HCT116 (cell line): Measurements from ENCODE around the gene LHX5. TPM values are rescaled to one million over a fixed set of nuclear protein-coding genes. Genes with fewer than 3 reads are reported as not detected.

ENCODE experiments used
- ATAC-seq: fragments of 200-7000 bp; cut with Tn5 transposase; 2 replicates; pipeline ENCODE4 v1.9.1; 2020; ENCODE audit warnings: mild to moderate bottlenecking, moderate library complexity
- BruUV-seq: library from RNA; stranded (reverse); fragments of 400-500 nt; replicated peaks from 2 replicates; lab custom pipeline; 2021; lab: Mats Ljungman, UMichigan
- CTCF ChIA-PET: fragments of 300-600 bp; sonication (Branson Sonifier 250); formaldehyde crosslinking; loops from one replicate; lab custom pipeline; 2021; ENCODE audit warnings: antibody characterized with exemption; lab: Charles Lee
- POLR2A ChIA-PET: fragments of 300-600, 350-600 bp; sonication (Branson Sonifier 250); formaldehyde crosslinking; loops from one replicate; lab custom pipeline; 2021; ENCODE audit warnings: antibody characterized with exemption; lab: Charles Lee
- RAD21 ChIA-PET, 2 experiments: fragments of 300-600 bp; sonication (Branson Sonifier 250); formaldehyde crosslinking; loops; one replicate each; lab custom pipeline; 2023; ENCODE audit warnings: low total read pairs in 2 of 2; ENCODE audit not compliant: uncharacterized antibody in 2 of 2, unreplicated experiment in 2 of 2, low non-redundant PET in 1 of 2; lab: Charles Lee
- DNase-seq: peaks from one replicate; pipeline ENCODE4 v3.0.0-alpha.2; 2010; ENCODE audit warnings: low read depth, low spot score
- H2AFZ ChIP-seq: fragments of 200-600 bp; shearing (Covaris generic), sonication (generic); 2 replicates; pipeline ENCODE4 v1.6.1; 2017; ENCODE audit warnings: low read depth, mixed run types, mixed read lengths, antibody characterized with exemption, low read length; ENCODE audit not compliant: poor library complexity, severe bottlenecking
- H3K27ac ChIP-seq: 2 replicates; pipeline ENCODE4 v1.5.1; 2012; ENCODE audit warnings: low read depth, low read length
- H3K27me3 ChIP-seq: fragments of 200-600 bp; sonication (generic); 2 replicates; pipeline ENCODE4 v1.6.1; 2016; ENCODE audit warnings: mixed run types, low read length, mixed read lengths; ENCODE audit not compliant: insufficient read depth
- H3K36me3 ChIP-seq, 2 experiments: fragments of 200-500 bp in 1 of 2; fragments of 200-600 bp in 1 of 2; sonication (Bioruptor generic) in 1 of 2; sonication (generic) in 1 of 2; 2 replicates each; pipeline versions ENCODE4 v1.5.1 to v1.6.1; 2014 to 2016; ENCODE audit warnings: low read length in 2 of 2, inconsistent platforms in 1 of 2, mixed read lengths in 1 of 2, mixed run types in 1 of 2; ENCODE audit not compliant: insufficient read depth in 2 of 2, control insufficient read depth in 1 of 2
- H3K4me1 ChIP-seq, 2 experiments: fragments of 200-600 bp in 1 of 2; sonication (generic) in 1 of 2; 2 replicates each; pipeline versions ENCODE4 v1.5.1 to v1.6.1; 2012 to 2017; ENCODE audit warnings: low read length in 2 of 2, inconsistent platforms in 1 of 2, mild to moderate bottlenecking in 1 of 2, mixed read lengths in 1 of 2, mixed run types in 1 of 2, moderate library complexity in 1 of 2; ENCODE audit not compliant: insufficient read depth in 2 of 2, control insufficient read depth in 1 of 2
- H3K4me2 ChIP-seq: fragments of 200-600 bp; sonication (generic); 2 replicates; pipeline ENCODE4 v1.6.1; 2017; ENCODE audit warnings: mixed run types, low read length, mixed read lengths
- H3K4me3 ChIP-seq, 2 experiments: fragments of 200-600 bp in 1 of 2; sonication (generic) in 1 of 2; replicated peaks in 1 of 2; 2 replicates each; pipeline ENCODE4 v1.5.1; 2011 to 2016; ENCODE audit warnings: low read length in 2 of 2, control low read depth in 1 of 2, low read depth in 1 of 2, mild to moderate bottlenecking in 1 of 2, mixed read lengths in 1 of 2, mixed run types in 1 of 2
- H3K79me2 ChIP-seq: fragments of 200-600 bp; sonication (generic); 2 replicates; pipeline ENCODE4 v1.6.1; 2017; ENCODE audit warnings: mild to moderate bottlenecking, mixed run types, low read length, moderate library complexity, mixed read lengths; ENCODE audit not compliant: insufficient read depth
- H3K9ac ChIP-seq: fragments of 200-600 bp; sonication (generic); 2 replicates; pipeline ENCODE4 v1.6.1; 2016; ENCODE audit warnings: low read length, mixed read lengths
- H3K9me2 ChIP-seq: fragments of 200-600 bp; sonication (generic), shearing (Covaris generic); 2 replicates; pipeline ENCODE4 v1.6.1; 2017; ENCODE audit warnings: mixed run types, mild to moderate bottlenecking, moderate library complexity; ENCODE audit not compliant: insufficient read depth
- H3K9me3 ChIP-seq, 2 experiments: fragments of 200-500 bp in 1 of 2; fragments of 200-600 bp in 1 of 2; sonication (Bioruptor generic) in 1 of 2; sonication (generic) in 1 of 2; 2 replicates each; pipeline ENCODE4 v1.6.1; 2014 to 2017; ENCODE audit warnings: low read length in 2 of 2, mixed read lengths in 2 of 2, inconsistent platforms in 1 of 2, low read depth in 1 of 2, mild to moderate bottlenecking in 1 of 2, mixed run types in 1 of 2, moderate library complexity in 1 of 2; ENCODE audit not compliant: control insufficient read depth in 1 of 2, insufficient read depth in 1 of 2
- H4K20me1 ChIP-seq: fragments of 200-600 bp; sonication (generic), shearing (Covaris generic); 2 replicates; pipeline ENCODE4 v1.6.1; 2017; ENCODE audit warnings: mixed run types, mild to moderate bottlenecking, moderate library complexity; ENCODE audit not compliant: insufficient read depth
- CBX3 ChIP-seq: IDR thresholded peaks from 2 replicates; pipeline ENCODE4 v1.6.1; 2012; ENCODE audit warnings: low read depth
- EGR1 ChIP-seq: IDR thresholded peaks from 2 replicates; pipeline ENCODE4 v1.6.1; 2012; ENCODE audit warnings: low read depth
- ELF1 ChIP-seq: IDR thresholded peaks from 2 replicates; pipeline ENCODE4 v1.6.1; 2012; ENCODE audit warnings: low read depth, borderline replicate concordance
- EZH2 ChIP-seq: fragments of 200-600 bp; sonication (generic); IDR thresholded peaks from 2 replicates; pipeline ENCODE4 v1.6.1; 2017; ENCODE audit warnings: antibody characterized with exemption, mixed run types
- JUND ChIP-seq: IDR thresholded peaks from 2 replicates; pipeline ENCODE4 v1.6.1; 2012
- RAD21 ChIP-seq: IDR thresholded peaks from 2 replicates; pipeline ENCODE4 v1.6.1; 2012; ENCODE audit warnings: low read depth, mild to moderate bottlenecking
- REST ChIP-seq: IDR thresholded peaks from 2 replicates; pipeline ENCODE4 v1.6.1; 2012; ENCODE audit warnings: low read depth
- SIN3A ChIP-seq: IDR thresholded peaks from 2 replicates; pipeline ENCODE4 v1.6.1; 2012; ENCODE audit warnings: low read depth
- SP1 ChIP-seq: IDR thresholded peaks from 2 replicates; pipeline ENCODE4 v1.6.1; 2012; ENCODE audit warnings: low read depth
- TCF7L2 ChIP-seq: IDR thresholded peaks from 2 replicates; pipeline ENCODE4 v1.7.0; 2011; ENCODE audit warnings: borderline replicate concordance, inconsistent platforms; ENCODE audit not compliant: insufficient read depth, insufficient read length; ENCODE audit errors: extremely low read depth
- intact Hi-C: fragments of 100-400 bp; cut with micrococcal nuclease; formaldehyde crosslinking; loops from 2 replicates; pipeline ENCODE4 v1.10.0; 2022
- total RNA-seq: library from RNA; stranded (reverse); gene quantifications from one replicate; pipeline ENCODE4 v1.2.1, GENCODE V29; 2021; ENCODE audit not compliant: unreplicated experiment
- TF ChIP-seq, protein P1 (sequence below): IDR thresholded peaks from 2 replicates; pipeline ENCODE4 v1.6.1; 2012
- TF ChIP-seq, protein P2 (sequence below): IDR thresholded peaks from 2 replicates; pipeline ENCODE4 v1.6.1; 2012

The LHX5 gene
- total RNA-seq, 1 experiment from 2014 or later, result 2.4 TPM

DNA sequence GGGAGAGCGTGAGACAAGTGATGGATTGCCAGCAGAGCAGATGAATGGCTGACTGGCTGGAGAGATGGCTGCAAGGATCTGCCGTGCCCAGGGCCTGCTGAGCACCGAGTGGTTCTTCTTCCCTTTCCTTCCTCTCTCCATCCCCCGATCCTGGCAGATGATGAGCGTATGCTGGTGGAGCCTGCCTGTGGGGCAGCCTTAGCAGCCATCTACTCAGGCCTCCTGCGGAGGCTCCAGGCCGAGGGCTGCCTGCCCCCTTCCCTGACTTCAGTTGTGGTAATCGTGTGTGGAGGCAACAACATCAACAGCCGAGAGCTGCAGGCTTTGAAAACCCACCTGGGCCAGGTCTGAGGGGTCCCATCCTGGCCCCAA is 34.0 kb downstream of the LHX5 start:
- Histone ChIP-seq H3K27me3 (no peaks in the 10 kb centered on the region), H3K36me3 (no peaks in the 10 kb centered on the region), H3K9me3 (no peaks in the 10 kb centered on the region), H3K27ac (no peak overlapping the region), H3K9me2 (no peaks in the 10 kb centered on the region), H2AFZ (no peak overlapping the region), H3K4me2 (no peak overlapping the region), H3K9ac (no peak overlapping the region), H3K4me3 (no peak overlapping the region)
- DNase-seq, result no peak
- RAD21 ChIA-PET, result no interaction called here
- intact Hi-C loops, result no loop called here
- POLR2A ChIA-PET, result no interaction called here
- BruUV-seq, result no TSS peak
- CTCF ChIA-PET, result no interaction called here
- TF ChIP-seq SP1 (no peak), SIN3A (no peak)
- TF ChIP-seq, all 23 proteins: peak for 0
- Histone ChIP-seq H3K4me1 (no peaks in the 10 kb centered on the region), H3K79me2 (no peaks in the 10 kb centered on the region), H4K20me1 (no peaks in the 10 kb centered on the region)
- ATAC-seq, result no peak

DNA sequence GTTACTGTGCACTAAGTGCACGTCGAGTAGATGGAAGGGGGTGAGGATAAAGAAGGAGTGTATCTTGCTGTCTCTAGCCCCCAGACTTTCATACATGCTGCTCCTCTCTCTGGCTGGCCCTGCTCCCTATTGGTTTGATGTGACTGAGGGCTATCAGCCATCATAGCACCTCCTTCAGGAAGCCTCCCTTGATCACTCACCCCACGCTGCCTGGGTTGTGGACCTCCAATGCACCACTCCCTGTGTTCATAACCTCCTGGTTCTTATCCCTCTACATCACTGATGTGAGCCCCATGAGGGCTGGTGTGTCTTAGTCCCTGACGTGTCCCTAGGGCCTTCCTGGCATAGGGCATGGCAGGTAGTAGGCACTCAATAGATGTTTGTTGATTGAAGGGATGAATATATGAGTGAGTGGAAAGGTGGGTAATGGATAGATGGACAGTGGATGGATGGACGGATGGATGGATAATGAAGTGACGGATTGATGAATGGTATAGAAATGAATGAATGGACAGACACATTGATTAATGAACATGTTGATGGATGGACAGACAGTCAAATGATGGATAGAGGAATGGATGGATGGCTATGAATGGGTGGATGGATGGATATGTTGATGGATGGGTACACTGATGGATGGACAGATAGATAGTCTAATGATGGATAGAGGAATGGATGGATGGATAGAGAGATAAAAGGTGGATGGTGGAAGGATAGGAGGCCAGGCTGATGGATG is 34.5 kb downstream of the LHX5 start:
- CTCF ChIA-PET, result interaction anchor here (1.7 kb wide), 1 partner anchor 12 kb away, joined by 4 read pairs; no protein-coding TSS in a partner anchor
- no peak for TF ChIP-seq CBX3
- TF ChIP-seq EZH2, result no peak
- TF ChIP-seq, protein P1, sequence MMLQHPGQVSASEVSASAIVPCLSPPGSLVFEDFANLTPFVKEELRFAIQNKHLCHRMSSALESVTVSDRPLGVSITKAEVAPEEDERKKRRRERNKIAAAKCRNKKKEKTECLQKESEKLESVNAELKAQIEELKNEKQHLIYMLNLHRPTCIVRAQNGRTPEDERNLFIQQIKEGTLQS, result no peak
- TF ChIP-seq, protein P2, sequence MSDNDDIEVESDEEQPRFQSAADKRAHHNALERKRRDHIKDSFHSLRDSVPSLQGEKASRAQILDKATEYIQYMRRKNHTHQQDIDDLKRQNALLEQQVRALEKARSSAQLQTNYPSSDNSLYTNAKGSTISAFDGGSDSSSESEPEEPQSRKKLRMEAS, result no peak
- TF ChIP-seq ELF1, result no peak
- no peak for TF ChIP-seq TCF7L2
- TF ChIP-seq REST, result no peak
- TF ChIP-seq EGR1, result no peak
- no peak for TF ChIP-seq JUND
- no peak for TF ChIP-seq RAD21
- no peaks in the 10 kb centered on the region for H3K4me1 ChIP-seq
- no peak overlapping the region for H3K9ac ChIP-seq
- POLR2A ChIA-PET, result no interaction called here
- H3K27me3 ChIP-seq, result no peaks in the 10 kb centered on the region
- no peak overlapping the region for H3K4me3 ChIP-seq
- no peaks in the 10 kb centered on the region for H4K20me1 ChIP-seq
- intact Hi-C loops, result no loop called here
- H3K27ac ChIP-seq, result no peak overlapping the region
- H3K4me2 ChIP-seq, result no peak overlapping the region
- RAD21 ChIA-PET, result no interaction called here
- DNase-seq (no peak), ATAC-seq (no peak)
- no peaks in the 10 kb centered on the region for H3K79me2 ChIP-seq
- no peaks in the 10 kb centered on the region for H3K9me3 ChIP-seq
- no peaks in the 10 kb centered on the region for H3K36me3 ChIP-seq
- no peak overlapping the region for H2AFZ ChIP-seq
- no TSS peak for BruUV-seq
- no peaks in the 10 kb centered on the region for H3K9me2 ChIP-seq
